ENCODE measurements around the gene SEC14L5. TPM values are rescaled to one million over a fixed set of nuclear protein-coding genes. Genes with fewer than 3 reads are reported as not detected.

SEC14L5 gene
- total RNA-seq, 6 experiments from 2014 or later, result not detected

GRCh38 chr16:4990415-4990814 lies 32.3 kb downstream of the SEC14L5 start:
- no peak for DNase-seq
- Mint-ChIP-seq H3K27me3 (ENCODE audit: insufficient read depth) (peaks cover 21% of the 10 kb centered on the region), H3K9me3 (no peaks in the 10 kb centered on the region; the same call in 1 of the 2 replicates), H3K4me3 (no peak overlapping the region), H3K36me3 (ENCODE audit: low read depth) (no peaks in the 10 kb centered on the region), H3K4me1 (ENCODE audit: low read depth) (no peaks in the 10 kb centered on the region), H3K27ac (no peak overlapping the region)
- TF ChIP-seq, protein P1, sequence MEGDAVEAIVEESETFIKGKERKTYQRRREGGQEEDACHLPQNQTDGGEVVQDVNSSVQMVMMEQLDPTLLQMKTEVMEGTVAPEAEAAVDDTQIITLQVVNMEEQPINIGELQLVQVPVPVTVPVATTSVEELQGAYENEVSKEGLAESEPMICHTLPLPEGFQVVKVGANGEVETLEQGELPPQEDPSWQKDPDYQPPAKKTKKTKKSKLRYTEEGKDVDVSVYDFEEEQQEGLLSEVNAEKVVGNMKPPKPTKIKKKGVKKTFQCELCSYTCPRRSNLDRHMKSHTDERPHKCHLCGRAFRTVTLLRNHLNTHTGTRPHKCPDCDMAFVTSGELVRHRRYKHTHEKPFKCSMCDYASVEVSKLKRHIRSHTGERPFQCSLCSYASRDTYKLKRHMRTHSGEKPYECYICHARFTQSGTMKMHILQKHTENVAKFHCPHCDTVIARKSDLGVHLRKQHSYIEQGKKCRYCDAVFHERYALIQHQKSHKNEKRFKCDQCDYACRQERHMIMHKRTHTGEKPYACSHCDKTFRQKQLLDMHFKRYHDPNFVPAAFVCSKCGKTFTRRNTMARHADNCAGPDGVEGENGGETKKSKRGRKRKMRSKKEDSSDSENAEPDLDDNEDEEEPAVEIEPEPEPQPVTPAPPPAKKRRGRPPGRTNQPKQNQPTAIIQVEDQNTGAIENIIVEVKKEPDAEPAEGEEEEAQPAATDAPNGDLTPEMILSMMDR (IDR thresholded peaks at IDR 0.05), result no peak

- no peak for DNase-seq
- Mint-ChIP-seq H3K27me3 (ENCODE audit: insufficient read depth) (peaks cover 21% of the 10 kb centered on the region), H3K9me3 (no peaks in the 10 kb centered on the region), H3K4me1 (ENCODE audit: low read depth) (no peaks in the 10 kb centered on the region), H3K4me3 (no peak overlapping the region), H3K36me3 (ENCODE audit: low read depth) (no peaks in the 10 kb centered on the region), H3K27ac (no peak overlapping the region)
- TF ChIP-seq, protein P1 (IDR thresholded peaks at IDR 0.05), result no peak
Observed at GRCh38 chr16:4991754-4992153, 33.6 kb downstream of the SEC14L5 start.

- H3K4me3 Mint-ChIP-seq, result no peak overlapping the region
- peaks cover 14% of the 10 kb centered on the region for H3K27me3 Mint-ChIP-seq (ENCODE audit: insufficient read depth)
- DNase-seq, result no peak
- H3K27ac Mint-ChIP-seq, result no peak overlapping the region
- TF ChIP-seq, protein P1 (IDR thresholded peaks at IDR 0.05), result no peak
- H3K36me3 Mint-ChIP-seq (ENCODE audit: low read depth), result no peaks in the 10 kb centered on the region
- no peaks in the 10 kb centered on the region for H3K4me1 Mint-ChIP-seq (ENCODE audit: low read depth)
- no peaks in the 10 kb centered on the region for H3K9me3 Mint-ChIP-seq
Observed at GRCh38 chr16:4994719-4995434, 36.7 kb downstream of the SEC14L5 start.

- TF ChIP-seq, protein P1 (IDR thresholded peaks at IDR 0.05), result no peak
- DNase-seq, result no peak
- Mint-ChIP-seq H3K27me3 (ENCODE audit: insufficient read depth) (peaks cover 23% of the 10 kb centered on the region), H3K27ac (no peak overlapping the region), H3K4me3 (no peak overlapping the region), H3K9me3 (no peaks in the 10 kb centered on the region), H3K36me3 (ENCODE audit: low read depth) (no peaks in the 10 kb centered on the region), H3K4me1 (ENCODE audit: low read depth) (no peaks in the 10 kb centered on the region)
Observed at GRCh38 chr16:5000573-5001001, 42.5 kb downstream of the SEC14L5 start.

- Mint-ChIP-seq H3K27ac (no peak overlapping the region), H3K4me3 (no peak overlapping the region), H3K4me1 (ENCODE audit: low read depth) (no peaks in the 10 kb centered on the region), H3K9me3 (no peaks in the 10 kb centered on the region), H3K36me3 (ENCODE audit: low read depth) (no peaks in the 10 kb centered on the region), H3K27me3 (ENCODE audit: insufficient read depth) (peaks cover 23% of the 10 kb centered on the region)
- no peak for DNase-seq
- TF ChIP-seq, protein P1 (IDR thresholded peaks at IDR 0.05), result no peak
Observed at GRCh38 chr16:5001571-5001970, 43.4 kb downstream of the SEC14L5 start.

All from HFFc6 (cell line).